Gastrocnemius medialis (tissue), 4 donors: ENCODE results near the gene SMARCAD1. TPM values are rescaled to one million over a fixed set of nuclear protein-coding genes. Genes with fewer than 3 reads are reported as not detected.
"Not testable (repeated sequence)": the region's sequence is repeated elsewhere in the genome, so short reads cannot be mapped to it uniquely, and the experiment has no call there.

Experiments used
- ATAC-seq, 2 donors: fragments of 150-250 bp; one replicate each; pipeline ENCODE4 v1.9.1; 2016
- DNase-seq, 2 donors: peaks; one replicate each; pipeline ENCODE4 v3.0.0-alpha.2; 2019
- H3K27ac ChIP-seq, 4 donors: fragments of 200-600 bp; sonication (generic); 1 replicate in 1 of 4; 2 replicates in 3 of 4; pipeline ENCODE4 v1.5.1; 2016 to 2018; ENCODE audit warnings: mild to moderate bottlenecking in 2 of 4, moderate library complexity in 1 of 4
- H3K27me3 ChIP-seq, 3 donors: fragments of 200-600 bp; sonication (generic) in 2 of 3; 1 replicate in 1 of 3; 2 replicates in 2 of 3; pipeline versions ENCODE4 v1.5.1 to v1.6.0; 2016 to 2019; ENCODE audit warnings: mild to moderate bottlenecking in 1 of 3, moderate library complexity in 1 of 3
- H3K36me3 ChIP-seq, 2 donors: fragments of 200-600 bp; sonication (generic) in 1 of 2; one replicate each; pipeline ENCODE4 v1.5.1; 2017 to 2018
- H3K4me1 ChIP-seq, 2 donors: fragments of 200-600 bp; sonication (generic) in 1 of 2; one replicate each; pipeline ENCODE4 v1.5.1; 2016 to 2017; ENCODE audit warnings: mild to moderate bottlenecking in 2 of 2
- H3K4me3 ChIP-seq, 4 donors: fragments of 200-600 bp; sonication (generic) in 3 of 4; 1 replicate in 1 of 4; 2 replicates in 3 of 4; pipeline ENCODE4 v1.5.1; 2016 to 2019; ENCODE audit warnings: mild to moderate bottlenecking in 2 of 4
- H3K9me3 ChIP-seq, 3 donors: fragments of 200-600 bp; sonication (generic) in 2 of 3; 1 replicate in 1 of 3; 2 replicates in 2 of 3; pipeline ENCODE4 v1.5.1; 2016 to 2019
- CTCF ChIP-seq, 5 experiments: fragments of 450-650 bp in 3 of 5; fragments of 200-600 bp in 2 of 5; sonication (generic) in 2 of 5; IDR thresholded peaks in 4 of 5; conservative IDR thresholded peaks in 1 of 5; 1 replicate in 4 of 5; 2 replicates in 1 of 5; pipeline ENCODE4 v1.5.1; 2016 to 2019; ENCODE audit warnings: antibody characterized with exemption in 5 of 5, mild to moderate bottlenecking in 3 of 5, moderate library complexity in 3 of 5
- POLR2A ChIP-seq, 2 donors: fragments of 450-650 bp; IDR thresholded peaks; one replicate each; pipeline ENCODE4 v1.6.1; 2017; ENCODE audit warnings: antibody characterized with exemption in 2 of 2, mild to moderate bottlenecking in 2 of 2, moderate library complexity in 2 of 2
- in situ Hi-C, 4 donors: fragments of 200-750 bp; cut with MboI; loops; one replicate each; pipeline versions ENCODE4 v1.15.0 to v1.8.0; 2017; ENCODE audit warnings: low sequenced_read_pairs in 4 of 4
- intact Hi-C: fragments of 100-400 bp; cut with DNase I; formaldehyde crosslinking; loops from one replicate; pipeline ENCODE4 v1.15.1; 2023; ENCODE audit warnings: low total_unique reads
- total RNA-seq, 4 donors: library from RNA; depleted of rRNA; stranded (reverse); fragments of >200 nt; gene quantifications; one replicate each; pipeline versions ENCODE4 v1.1.0 to v1.2.3, GENCODE V29; 2016

The SMARCAD1 gene
- total RNA-seq, 4 donors from 2014 or later, result 5.7 to 16.9 (median 8.0) TPM

GRCh38 chr4:94333866-94334265 lies 126.2 kb downstream of the SMARCAD1 start:
- ATAC-seq (no peak), DNase-seq (no peak)
- Histone ChIP-seq H3K36me3 (no peaks in the 10 kb centered on the region), H3K27me3 (no peaks in the 10 kb centered on the region), H3K9me3 (no peaks in the 10 kb centered on the region), H3K4me1 (peaks cover 0 to 10% of the 10 kb centered on the region in 2 donors), H3K4me3 (no peak overlapping the region), H3K27ac (no peak overlapping the region)
- TF ChIP-seq POLR2A (IDR thresholded peaks at IDR 0.05) (no peak), CTCF (IDR thresholded peaks at IDR 0.05 in 4 of 5, conservative IDR thresholded peaks at IDR 0.05 in 1 of 5) (no peak)
- intact Hi-C loops (loop anchor here (10.0 kb wide), 1 partner anchor 61 kb away; no protein-coding TSS in a partner anchor), in situ Hi-C loops (no loop called here)

- Histone ChIP-seq H3K4me3 (no peak overlapping the region), H3K36me3 (no peaks in the 10 kb centered on the region), H3K27ac (no peak overlapping the region), H3K9me3 (no peaks in the 10 kb centered on the region), H3K27me3 (no peaks in the 10 kb centered on the region), H3K4me1 (peaks cover 0 to 10% of the 10 kb centered on the region in 2 donors)
- DNase-seq, result no peak
- TF ChIP-seq CTCF (IDR thresholded peaks at IDR 0.05 in 4 of 5, conservative IDR thresholded peaks at IDR 0.05 in 1 of 5), result no peak
- no peak for TF ChIP-seq POLR2A (IDR thresholded peaks at IDR 0.05)
- ATAC-seq, result no peak
- intact Hi-C loops, result loop anchor here (10.0 kb wide), 1 partner anchor 60 kb away; no protein-coding TSS in a partner anchor
- in situ Hi-C loops, result no loop called here
Measured at GRCh38 chr4:94334476-94334875, 126.8 kb downstream of the SMARCAD1 start.

GRCh38 chr4:94334962-94335361 lies 127.3 kb downstream of the SMARCAD1 start:
- H3K9me3 ChIP-seq, result no peaks in the 10 kb centered on the region
- no peak overlapping the region for H3K4me3 ChIP-seq
- peaks cover 0 to 10% of the 10 kb centered on the region in 2 donors for H3K4me1 ChIP-seq
- no peaks in the 10 kb centered on the region for H3K27me3 ChIP-seq
- DNase-seq (peak in 1 of 2 donors; percentile 49), ATAC-seq (peak; percentile 75 to 89)
- in situ Hi-C loops, result no loop called here
- no peak overlapping the region for H3K27ac ChIP-seq
- intact Hi-C loops, result loop anchor here (10.0 kb wide), 1 partner anchor 60 kb away; no protein-coding TSS in a partner anchor
- H3K36me3 ChIP-seq, result no peaks in the 10 kb centered on the region
- no peak for TF ChIP-seq CTCF (IDR thresholded peaks at IDR 0.05 in 4 of 5, conservative IDR thresholded peaks at IDR 0.05 in 1 of 5)
- no peak for TF ChIP-seq POLR2A (IDR thresholded peaks at IDR 0.05)

GRCh38 chr4:94336303-94336702 lies 128.6 kb downstream of the SMARCAD1 start:
- no peaks in the 10 kb centered on the region for H3K27me3 ChIP-seq
- TF ChIP-seq CTCF (IDR thresholded peaks at IDR 0.05 in 4 of 5, conservative IDR thresholded peaks at IDR 0.05 in 1 of 5), result no peak
- TF ChIP-seq POLR2A (IDR thresholded peaks at IDR 0.05), result no peak
- in situ Hi-C loops, result no loop called here
- DNase-seq, result no peak
- intact Hi-C loops, result loop anchor here (10.0 kb wide), 1 partner anchor 58 kb away; no protein-coding TSS in a partner anchor
- H3K36me3 ChIP-seq, result no peaks in the 10 kb centered on the region
- H3K27ac ChIP-seq, result no peak overlapping the region
- peaks cover 0 to 10% of the 10 kb centered on the region in 2 donors for H3K4me1 ChIP-seq
- H3K9me3 ChIP-seq, result no peaks in the 10 kb centered on the region
- no peak for ATAC-seq
- H3K4me3 ChIP-seq, result no peak overlapping the region

GRCh38 chr4:94336791-94337190 lies 129.1 kb downstream of the SMARCAD1 start:
- peaks cover 0 to 10% of the 10 kb centered on the region in 2 donors for H3K4me1 ChIP-seq
- intact Hi-C loops, result loop anchor here (10.0 kb wide), 1 partner anchor 58 kb away; no protein-coding TSS in a partner anchor
- H3K27ac ChIP-seq, H3K36me3 ChIP-seq, H3K4me3 ChIP-seq, H3K27me3 ChIP-seq, ATAC-seq, H3K9me3 ChIP-seq, DNase-seq, in situ Hi-C loops: not testable (repeated sequence)
